Astrocyte (in vitro differentiated cells and primary cell): ENCODE results near the gene TMED10. TPM values are rescaled to one million over a fixed set of nuclear protein-coding genes. Genes with fewer than 3 reads are reported as not detected.

Source experiments
- DNase-seq: peaks from one replicate; pipeline ENCODE4 v3.0.0-alpha.2; 2010; ENCODE audit warnings: low read depth
- FAIRE-seq: peaks from 2 replicates; lab custom pipeline; 2011; peaks lifted over from hg19 to GRCh38; lab: Jason Lieb, UNC
- H2AFZ ChIP-seq: 2 replicates; pipeline ENCODE4 v1.6.0; 2012; ENCODE audit warnings: low read depth, low read length, inconsistent platforms
- H3K27ac ChIP-seq: 2 replicates; pipeline ENCODE4 v1.5.1; 2011; ENCODE audit warnings: low read depth, low read length, inconsistent platforms
- H3K27me3 ChIP-seq: 2 replicates; pipeline ENCODE4 v1.6.0; 2011; ENCODE audit warnings: low read length, inconsistent platforms; ENCODE audit not compliant: insufficient read depth
- H3K36me3 ChIP-seq: 2 replicates; pipeline ENCODE4 v1.5.1; 2011; ENCODE audit warnings: low read length, inconsistent platforms; ENCODE audit not compliant: insufficient read depth
- H3K4me1 ChIP-seq: 2 replicates; pipeline ENCODE4 v1.5.1; 2011; ENCODE audit warnings: low read length, inconsistent platforms; ENCODE audit not compliant: insufficient read depth
- H3K4me2 ChIP-seq: 2 replicates; pipeline ENCODE4 v1.6.0; 2012; ENCODE audit warnings: low read length, inconsistent platforms
- H3K4me3 ChIP-seq: 2 replicates; pipeline ENCODE4 v1.5.1; 2011; ENCODE audit warnings: low read depth, mild to moderate bottlenecking, low read length, inconsistent platforms; ENCODE audit not compliant: insufficient read depth
- H3K79me2 ChIP-seq: 2 replicates; pipeline ENCODE4 v1.6.0; 2012; ENCODE audit warnings: mild to moderate bottlenecking, low read length, inconsistent platforms; ENCODE audit not compliant: insufficient read depth
- H3K9ac ChIP-seq: 2 replicates; pipeline ENCODE4 v1.6.0; 2012; ENCODE audit warnings: mild to moderate bottlenecking, low read length, inconsistent platforms
- H3K9me3 ChIP-seq: 2 replicates; pipeline ENCODE4 v1.5.1; 2012; ENCODE audit warnings: low read depth, mild to moderate bottlenecking, low read length, inconsistent platforms; ENCODE audit not compliant: insufficient read depth
- H4K20me1 ChIP-seq: 2 replicates; pipeline ENCODE4 v1.6.0; 2012; ENCODE audit warnings: low read length, inconsistent platforms; ENCODE audit not compliant: insufficient read depth
- H3K27ac Mint-ChIP-seq: one replicate; pipeline ENCODE4 v1.8.0; 2021; ENCODE audit warnings: mild to moderate bottlenecking, mixed read lengths; ENCODE audit not compliant: unreplicated experiment
- H3K27me3 Mint-ChIP-seq: one replicate; pipeline ENCODE4 v1.8.0; 2021; ENCODE audit warnings: low read depth, mixed read lengths; ENCODE audit not compliant: unreplicated experiment
- H3K36me3 Mint-ChIP-seq: one replicate; pipeline ENCODE4 v1.8.0; 2021; ENCODE audit warnings: low read depth, mixed read lengths; ENCODE audit not compliant: unreplicated experiment
- H3K4me1 Mint-ChIP-seq: one replicate; pipeline ENCODE4 v1.8.0; 2021; ENCODE audit warnings: low read depth, mixed read lengths; ENCODE audit not compliant: unreplicated experiment
- H3K4me3 Mint-ChIP-seq: one replicate; pipeline ENCODE4 v1.8.0; 2021; ENCODE audit warnings: mild to moderate bottlenecking, moderate library complexity, mixed read lengths; ENCODE audit not compliant: unreplicated experiment
- H3K9me3 Mint-ChIP-seq: one replicate; pipeline ENCODE4 v1.8.0; 2021; ENCODE audit warnings: mild to moderate bottlenecking, mixed read lengths; ENCODE audit not compliant: unreplicated experiment
- EZH2 ChIP-seq: IDR thresholded peaks from 2 replicates; pipeline ENCODE4 v1.6.1; 2012; ENCODE audit warnings: mild to moderate bottlenecking, low read length, inconsistent platforms; ENCODE audit not compliant: insufficient read depth
- total RNA-seq: library from RNA; stranded (reverse); gene quantifications from 2 replicates; pipeline ENCODE4 v1.2.1, GENCODE V29; 2021
- TF ChIP-seq, protein P1 (sequence below): IDR thresholded peaks from 2 replicates; pipeline ENCODE4 v1.5.1; 2011; ENCODE audit warnings: low read depth, mild to moderate bottlenecking, inconsistent platforms, low read length, moderate library complexity; ENCODE audit not compliant: insufficient read depth

The TMED10 gene
- total RNA-seq, 1 donor from 2014 or later: 331 TPM

DNA sequence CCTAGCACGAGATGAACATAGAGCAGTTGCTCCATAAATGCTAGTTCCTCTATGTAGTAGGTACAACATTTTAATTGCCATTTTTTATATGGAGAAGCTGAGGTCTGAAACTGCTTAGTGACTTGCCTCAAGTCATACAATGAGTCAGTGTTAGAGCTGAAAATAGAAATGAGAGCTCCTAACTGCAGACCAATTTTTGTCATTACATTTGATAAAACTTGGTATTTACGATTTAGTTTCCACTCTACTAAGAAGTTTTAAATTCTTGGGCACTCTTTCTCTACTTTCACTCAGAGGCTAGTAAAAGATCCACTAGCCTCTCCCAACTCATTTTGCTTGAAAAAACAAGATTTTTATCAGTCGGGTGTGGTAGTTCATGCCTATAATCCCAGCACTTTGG lies 8.1 kb upstream of the TMED10 start:
- peaks cover 13% of the 10 kb centered on the region for H3K4me1 Mint-ChIP-seq
- DNase-seq (peak; percentile 58), FAIRE-seq (no peak)
- Histone ChIP-seq H3K36me3 (no peaks in the 10 kb centered on the region), H3K4me1 (peaks cover 7% of the 10 kb centered on the region), H4K20me1 (no peaks in the 10 kb centered on the region), H2AFZ (no peak overlapping the region), H3K27ac (no peak overlapping the region), H3K4me2 (no peak overlapping the region), H3K9ac (no peak overlapping the region), H3K79me2 (no peaks in the 10 kb centered on the region), H3K9me3 (no peaks in the 10 kb centered on the region), H3K4me3 (no peak overlapping the region), H3K27me3 (no peaks in the 10 kb centered on the region)
- peaks cover 2% of the 10 kb centered on the region for H3K27me3 Mint-ChIP-seq
- H3K4me3 Mint-ChIP-seq: no peak overlapping the region
- H3K36me3 Mint-ChIP-seq: peaks cover 4% of the 10 kb centered on the region
- TF ChIP-seq, protein P1, sequence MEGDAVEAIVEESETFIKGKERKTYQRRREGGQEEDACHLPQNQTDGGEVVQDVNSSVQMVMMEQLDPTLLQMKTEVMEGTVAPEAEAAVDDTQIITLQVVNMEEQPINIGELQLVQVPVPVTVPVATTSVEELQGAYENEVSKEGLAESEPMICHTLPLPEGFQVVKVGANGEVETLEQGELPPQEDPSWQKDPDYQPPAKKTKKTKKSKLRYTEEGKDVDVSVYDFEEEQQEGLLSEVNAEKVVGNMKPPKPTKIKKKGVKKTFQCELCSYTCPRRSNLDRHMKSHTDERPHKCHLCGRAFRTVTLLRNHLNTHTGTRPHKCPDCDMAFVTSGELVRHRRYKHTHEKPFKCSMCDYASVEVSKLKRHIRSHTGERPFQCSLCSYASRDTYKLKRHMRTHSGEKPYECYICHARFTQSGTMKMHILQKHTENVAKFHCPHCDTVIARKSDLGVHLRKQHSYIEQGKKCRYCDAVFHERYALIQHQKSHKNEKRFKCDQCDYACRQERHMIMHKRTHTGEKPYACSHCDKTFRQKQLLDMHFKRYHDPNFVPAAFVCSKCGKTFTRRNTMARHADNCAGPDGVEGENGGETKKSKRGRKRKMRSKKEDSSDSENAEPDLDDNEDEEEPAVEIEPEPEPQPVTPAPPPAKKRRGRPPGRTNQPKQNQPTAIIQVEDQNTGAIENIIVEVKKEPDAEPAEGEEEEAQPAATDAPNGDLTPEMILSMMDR: no peak
- no peak for TF ChIP-seq EZH2
- H3K27ac Mint-ChIP-seq: peak overlapping the region; percentile 75
- peaks cover 4% of the 10 kb centered on the region for H3K9me3 Mint-ChIP-seq

DNA sequence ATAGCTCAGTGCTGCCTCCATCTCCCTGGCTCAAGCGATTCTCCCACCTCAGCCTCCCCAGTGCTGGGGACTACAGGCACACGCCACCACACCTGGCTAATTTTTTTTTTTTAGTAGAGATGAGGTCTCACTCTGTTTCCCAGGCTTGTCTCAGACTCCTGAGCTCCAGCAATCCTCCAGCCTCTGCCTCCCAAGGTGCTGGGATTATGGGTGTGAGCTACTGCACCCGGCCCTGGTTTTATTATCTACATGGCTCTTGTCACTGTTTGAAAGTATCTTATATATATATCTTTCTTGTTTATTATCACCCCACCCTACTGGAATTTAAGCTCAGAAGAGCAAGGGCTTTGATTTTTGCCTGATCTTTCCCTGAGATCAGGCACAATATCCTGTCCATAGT lies 7.6 kb upstream of the TMED10 start:
- FAIRE-seq: no peak
- Mint-ChIP-seq H3K4me3 (no peak overlapping the region), H3K27me3 (no peaks in the 10 kb centered on the region), H3K9me3 (peaks cover under 1% of the 10 kb centered on the region), H3K36me3 (peaks cover under 1% of the 10 kb centered on the region), H3K27ac (peak overlapping the region; percentile 26), H3K4me1 (peaks cover 13% of the 10 kb centered on the region)
- Histone ChIP-seq H3K79me2 (no peaks in the 10 kb centered on the region), H3K36me3 (no peaks in the 10 kb centered on the region), H3K4me3 (no peak overlapping the region), H3K27ac (no peak overlapping the region), H3K9ac (no peak overlapping the region), H3K27me3 (no peaks in the 10 kb centered on the region), H4K20me1 (no peaks in the 10 kb centered on the region), H3K9me3 (no peaks in the 10 kb centered on the region), H2AFZ (no peak overlapping the region), H3K4me1 (peaks cover 7% of the 10 kb centered on the region), H3K4me2 (no peak overlapping the region)
- no peak for DNase-seq
- no peak for TF ChIP-seq EZH2
- TF ChIP-seq, protein P1: no peak

DNA sequence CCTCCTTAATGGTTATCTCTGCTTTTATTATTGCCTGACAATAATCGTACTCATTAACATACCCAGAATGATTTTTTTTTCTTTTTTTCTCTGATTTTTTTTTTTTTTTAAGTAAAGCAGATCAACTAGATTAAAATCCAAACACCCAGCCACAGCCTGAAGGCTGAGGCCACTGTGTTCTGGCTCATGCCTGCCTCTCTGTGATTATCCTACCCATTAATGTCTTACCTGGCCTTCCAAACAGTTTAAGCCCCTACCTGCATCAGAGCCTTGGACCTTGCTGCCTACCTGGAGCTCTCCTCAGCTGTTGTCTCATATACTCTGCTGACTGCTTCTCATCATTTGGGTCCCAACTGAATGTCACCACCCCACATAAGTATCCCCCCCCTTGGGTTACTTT lies 6.8 kb upstream of the TMED10 start:
- Mint-ChIP-seq H3K4me3 (peak overlapping the region; percentile 36), H3K4me1 (peaks cover 13% of the 10 kb centered on the region), H3K27me3 (no peaks in the 10 kb centered on the region), H3K27ac (peak overlapping the region; percentile 91), H3K36me3 (no peaks in the 10 kb centered on the region), H3K9me3 (no peaks in the 10 kb centered on the region)
- Histone ChIP-seq H3K9ac (no peak overlapping the region), H3K27ac (peak overlapping the region; percentile 42), H4K20me1 (no peaks in the 10 kb centered on the region), H3K9me3 (no peaks in the 10 kb centered on the region), H3K4me3 (no peak overlapping the region), H3K4me2 (peak overlapping the region; percentile 33), H3K27me3 (no peaks in the 10 kb centered on the region), H3K4me1 (peaks cover 7% of the 10 kb centered on the region), H3K36me3 (no peaks in the 10 kb centered on the region), H3K79me2 (no peaks in the 10 kb centered on the region), H2AFZ (no peak overlapping the region)
- DNase-seq (peak; percentile 6), FAIRE-seq (no peak)
- TF ChIP-seq, protein P1: no peak
- TF ChIP-seq EZH2: no peak
